ENCODE results near the gene ADCK2. TPM values are rescaled to one million over a fixed set of nuclear protein-coding genes. Genes with fewer than 3 reads are reported as not detected.

ADCK2 gene
- total and polyA plus RNA-seq, 9 of the 15 experiments (the other 6 are each of a cell fraction or from before 2014, with no cell fraction given), result 0.08 to 14.3 (median 9.7) TPM

DNA sequence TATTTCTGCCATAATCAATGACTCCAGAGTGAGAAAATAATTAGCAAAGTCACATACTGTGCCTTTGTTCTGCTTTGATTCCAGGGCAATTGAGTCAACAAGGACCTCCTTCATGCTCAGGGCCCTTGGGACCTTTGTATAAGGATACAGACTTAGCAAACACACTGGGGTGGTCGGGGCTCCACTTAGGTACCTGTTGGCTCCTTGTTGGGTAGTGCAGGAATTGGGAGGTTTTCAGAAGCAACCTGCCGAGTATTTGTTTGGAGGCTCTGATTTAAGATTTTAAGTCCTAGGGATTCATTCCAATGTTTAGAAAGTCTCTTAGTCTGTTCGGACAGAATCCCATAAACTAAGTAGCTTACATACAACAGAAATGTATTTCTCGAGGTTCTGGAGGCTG, 3.0 kb downstream of the ADCK2 start:
- peak; percentile 13; the same call in 1 of the 2 replicates for TF ChIP-seq THRA (IDR thresholded peaks at IDR 0.05)
- TF ChIP-seq HDAC2 (IDR thresholded peaks at IDR 0.05), result no peak
- no peak for TF ChIP-seq GABPB1 (CRISPR knock-in tag; IDR thresholded peaks at IDR 0.05)
- no peak for TF ChIP-seq MCM5 (IDR thresholded peaks at IDR 0.05; ENCODE audit: low read depth)
- TF ChIP-seq NR2C2 (CRISPR knock-in tag; IDR thresholded peaks at IDR 0.05), result no peak
- TF ChIP-seq NR2C2 (tag; IDR thresholded peaks at IDR 0.05), result 0 out of 2 replicates have a peak, but pooled peaks have one; percentile 52
- no peak overlapping the region for H3K4me3 ChIP-seq
- BruUV-seq (replicated peaks), result no TSS peak
- H2AFZ ChIP-seq (ENCODE audit: low read depth, low read length), result no peak overlapping the region
- H3K9me1 ChIP-seq (ENCODE audit: control insufficient read depth, insufficient read depth, low read length), result no peaks in the 10 kb centered on the region
- 65% methylated on average over 4 of the region's 4 CpGs for WGBS (ENCODE audit: insufficient coverage, low coverage, missing lambda C conversion rate)
- POLR2A ChIA-PET, result interaction anchor here (0.7 to 1.7 kb wide), 10 partner anchors 8 to 542 kb away, joined by 3 to 5 read pairs (median 4); partner anchors contain the start of genes BRAF and NDUFB2
- peaks cover 18 to 31% of the 10 kb centered on the region in 2 experiments; a peak in 4 of 5 replicates for H3K4me1 ChIP-seq (replicated peaks in 1 of 2; ENCODE audit: control insufficient read depth in 2 of 2, insufficient read depth in 2 of 2, low read length in 2 of 2)
- CTCF ChIA-PET (ENCODE audit: low intra/inter-chr PET ratio), result no interaction called here
- H4K20me1 ChIP-seq (replicated peaks; ENCODE audit: control insufficient read depth, insufficient read depth, low read length), result no peaks in the 10 kb centered on the region
- H3K4me2 ChIP-seq (ENCODE audit: insufficient read depth, low read length), result no peak overlapping the region; the same call in 1 of the 2 replicates
- no peak for FAIRE-seq
- H3K79me2 ChIP-seq (ENCODE audit: control insufficient read depth, insufficient read depth, low read length), result no peaks in the 10 kb centered on the region
- H3K27ac ChIP-seq (ENCODE audit: extremely low read depth, low read depth, low read length), result no peak overlapping the region
- intact Hi-C loops (cut with micrococcal nuclease), result loop anchor here (1.0 to 10.0 kb wide), 5 partner anchors 136 to 859 kb away; no protein-coding TSS in a partner anchor
- H3K27me3 ChIP-seq (ENCODE audit: control insufficient read depth in 2 of 2, insufficient read depth in 2 of 2, low read length in 2 of 2), result no peaks in the 10 kb centered on the region
- peaks cover 3% of the 10 kb centered on the region; the same call in 1 of the 3 replicates for H3K36me3 ChIP-seq (ENCODE audit: control insufficient read depth, insufficient read depth, low read length)
- no peaks in the 10 kb centered on the region for H3K9me3 ChIP-seq (replicated peaks; ENCODE audit: control insufficient read depth, insufficient read depth, low read depth, low read length)
- no peak for DNase-seq (ENCODE audit: extremely low read depth in 1 of 4, low spot score in 3 of 4)
- no peak for ATAC-seq
- in situ Hi-C loops (cut with MboI), result no loop called here
- H3K9ac ChIP-seq (ENCODE audit: insufficient read depth in 1 of 2, low read depth in 2 of 2, low read length in 2 of 2), result no peak overlapping the region; a peak in 1 of 4 replicates
